Cerebellar cortex (tissue), 1 donor: Measurements from ENCODE around the gene CENPO.
A peak's percentile ranks its signal among the peaks of the same experiment; 100 is the strongest.
"Not testable (repeated sequence)": the region's sequence is repeated elsewhere in the genome, so short reads cannot be mapped to it uniquely, and the experiment has no call there.

ENCODE experiments used
- DNase-seq: peaks from one replicate; pipeline ENCODE4 v3.0.0-alpha.2; 2015; ENCODE audit warnings: low spot score

Gene CENPO

GRCh38 chr2:24824966-24825882 lies 32.0 kb downstream of the CENPO start:
- DNase-seq: no peak

GRCh38 chr2:24825883-24826772 lies 32.9 kb downstream of the CENPO start:
- no peak for DNase-seq

GRCh38 chr2:24826773-24827145 lies 33.5 kb downstream of the CENPO start:
- DNase-seq: no peak

- peak; percentile 96 for DNase-seq
Observed at GRCh38 chr2:24827321-24828237, 34.4 kb downstream of the CENPO start.

DNA sequence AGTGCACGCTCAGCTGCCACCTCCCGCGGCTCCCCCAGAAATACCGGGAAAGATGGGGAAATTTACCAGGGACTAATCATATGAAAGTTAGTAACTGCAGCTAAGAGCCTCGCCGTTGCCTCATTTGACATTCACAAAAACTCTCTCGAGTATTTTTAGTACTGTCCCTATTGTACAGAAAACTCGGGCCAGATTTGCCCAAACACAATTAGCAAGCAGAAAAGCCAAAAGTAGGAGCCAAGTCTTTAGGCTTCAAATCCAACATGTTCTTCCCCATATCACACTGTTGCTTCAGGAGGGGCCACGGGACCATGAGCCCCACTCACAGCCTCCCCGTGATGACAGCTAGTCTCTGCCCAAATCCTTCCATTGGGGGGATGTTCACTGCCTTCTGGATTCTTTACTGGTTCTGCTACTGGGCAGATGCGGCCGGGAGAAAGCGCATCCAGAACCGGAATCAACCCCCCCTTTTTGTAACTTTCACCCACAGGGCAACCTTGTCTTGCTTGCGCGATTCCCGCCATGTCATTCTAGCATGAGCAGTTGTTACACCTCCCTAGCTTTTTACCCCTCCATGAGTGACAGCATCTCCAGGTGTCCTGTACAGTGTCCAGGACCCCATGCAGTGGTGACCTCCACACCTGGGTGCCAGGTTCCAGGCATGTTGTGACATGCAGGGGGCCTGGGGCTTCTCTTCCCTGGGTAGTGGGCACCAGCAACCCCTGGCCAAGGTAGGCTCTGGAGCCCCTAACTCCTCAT lies 35.2 kb downstream of the CENPO start:
- DNase-seq: peak; percentile 21

DNA sequence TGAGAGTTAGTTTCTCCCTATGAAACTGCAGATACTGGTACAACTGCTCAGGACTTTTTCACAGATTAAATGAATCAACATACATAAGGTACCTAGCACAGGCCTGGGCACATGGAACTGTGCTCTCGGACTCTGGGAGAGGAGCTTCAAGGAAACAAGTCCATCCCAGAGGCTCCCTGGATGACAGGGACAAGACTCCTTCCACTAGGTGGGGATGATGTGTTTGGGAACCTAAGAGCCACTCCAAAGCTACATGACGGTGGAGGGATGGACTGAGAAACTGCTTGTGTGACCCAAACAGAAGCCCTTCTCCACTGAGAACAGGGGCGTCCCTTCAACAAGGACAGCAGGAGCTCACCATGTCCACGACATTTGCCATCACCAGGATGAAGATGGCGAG lies 37.1 kb downstream of the CENPO start:
- DNase-seq: peak; percentile 48

- DNase-seq: no peak
Observed at GRCh38 chr2:24830786-24831185, 37.6 kb downstream of the CENPO start.

- DNase-seq: no peak
Observed at GRCh38 chr2:24831221-24832072, 38.2 kb downstream of the CENPO start.

DNA sequence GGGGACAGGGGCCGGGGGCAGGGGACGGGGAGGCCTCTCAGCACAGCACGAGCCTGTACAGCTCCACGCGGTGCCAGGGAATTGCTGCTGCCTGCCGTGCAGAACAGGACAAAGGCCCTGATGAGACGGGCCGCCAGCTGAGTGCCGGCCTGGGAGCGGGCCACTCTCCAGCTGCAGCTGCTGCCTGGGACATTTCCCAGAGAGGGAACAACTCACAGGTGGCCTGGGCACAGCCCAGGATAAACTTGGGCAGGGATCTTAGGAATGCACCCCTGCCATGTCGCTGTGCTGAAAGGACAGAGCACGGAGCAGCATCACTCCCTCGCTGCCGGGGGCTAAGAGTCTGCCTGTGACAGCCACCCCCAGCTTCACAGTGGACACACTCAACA lies 38.8 kb downstream of the CENPO start:
- no peak for DNase-seq

DNA sequence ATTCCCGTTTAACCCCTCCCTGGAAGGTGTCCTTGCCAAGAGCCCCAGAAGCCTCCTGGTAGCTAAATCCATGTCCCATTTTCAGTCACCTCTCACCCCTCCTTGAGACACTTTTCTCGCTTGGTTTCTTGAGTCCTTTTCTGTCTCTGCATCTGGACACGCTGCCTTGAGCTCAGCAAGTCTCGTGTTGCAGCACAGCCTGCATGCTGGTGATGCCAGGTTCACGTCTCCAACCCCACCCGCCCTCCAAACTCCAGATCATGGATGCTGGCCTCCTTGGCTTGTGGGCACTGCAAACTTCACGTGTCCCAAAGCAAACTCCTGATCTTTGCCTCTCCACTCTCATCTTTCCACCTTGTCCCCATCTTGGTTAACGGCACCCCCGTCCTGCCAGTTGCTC lies 39.3 kb downstream of the CENPO start:
- no peak for DNase-seq

DNA sequence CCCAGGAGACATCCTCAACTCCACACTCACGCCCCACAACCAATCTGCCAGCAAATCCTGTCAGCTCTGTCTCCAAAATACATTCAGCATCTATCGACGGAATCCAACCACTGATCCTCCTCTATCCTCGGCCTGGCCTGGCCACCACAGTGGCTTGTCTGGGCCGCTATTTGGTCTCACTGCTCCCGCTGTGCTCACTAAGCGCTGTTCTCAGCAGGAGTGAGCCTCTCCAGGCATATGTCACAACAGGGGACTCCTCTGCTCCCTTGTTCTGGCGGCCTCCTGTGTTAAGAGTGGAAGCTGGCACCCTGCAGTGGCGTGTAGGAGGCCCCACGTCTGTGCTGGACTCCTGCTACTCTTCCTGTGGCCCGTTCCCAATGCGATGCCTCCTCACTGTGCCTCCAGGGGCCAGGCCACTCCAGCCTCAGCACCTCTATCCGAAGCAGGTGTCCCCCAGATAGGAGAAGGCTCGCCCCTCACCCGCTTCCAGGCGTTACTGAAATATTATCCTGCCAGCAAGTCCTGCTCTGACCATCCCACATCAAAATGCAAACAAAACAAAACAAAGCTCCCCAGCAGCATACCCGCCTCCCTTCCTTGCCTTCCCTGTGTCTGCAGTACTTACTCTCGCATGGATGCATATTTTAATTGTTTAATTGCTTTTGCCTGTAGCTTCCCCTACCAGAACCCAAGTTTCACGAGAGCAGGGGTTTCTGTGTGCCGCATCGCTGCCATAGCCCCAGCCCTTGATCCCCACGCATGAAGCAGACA lies 39.9 kb downstream of the CENPO start:
- DNase-seq: no peak

DNA sequence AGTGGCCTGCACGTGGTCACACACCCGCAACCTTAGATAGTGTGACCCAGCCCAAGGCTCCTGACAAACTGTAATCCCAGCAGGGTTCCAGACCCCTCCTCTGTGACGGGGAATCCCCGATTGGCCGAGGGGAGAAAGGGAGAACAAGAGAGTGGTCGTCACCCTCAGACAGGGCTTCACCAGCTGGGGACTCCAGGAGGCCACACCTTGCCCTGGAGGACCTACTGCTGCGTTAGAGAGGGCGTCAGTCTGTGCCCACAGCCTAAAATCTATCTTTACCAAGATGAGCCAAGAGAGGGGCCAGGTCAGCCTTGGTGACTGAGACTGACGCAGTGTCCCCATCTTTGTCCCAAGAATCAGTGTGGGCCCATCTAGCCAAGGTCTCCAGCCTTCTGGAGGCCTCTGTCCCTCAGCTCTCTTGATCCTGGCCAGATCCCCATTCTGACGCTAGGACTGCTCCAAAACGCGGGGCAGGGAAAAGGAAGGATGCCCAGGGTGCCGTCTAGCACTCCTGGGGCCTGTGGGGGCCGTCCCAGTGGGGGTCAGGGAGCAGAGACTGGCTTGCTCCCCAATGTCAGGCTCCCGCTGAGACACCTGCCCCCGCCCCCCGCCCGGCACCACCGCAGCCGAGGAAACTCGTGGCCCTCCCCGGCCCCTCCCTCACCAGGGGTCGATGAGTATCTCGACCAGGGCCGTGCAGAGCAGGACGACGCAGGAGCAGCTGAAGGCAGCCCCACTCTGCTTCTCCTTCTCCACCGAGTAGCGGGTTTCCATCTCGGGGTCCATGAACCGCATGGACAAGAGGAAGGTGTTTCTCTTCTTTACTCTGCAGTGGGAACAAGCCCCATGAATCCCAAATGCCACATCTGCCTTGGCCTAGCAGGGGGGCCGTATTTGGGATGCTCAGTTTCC lies 40.9 kb downstream of the CENPO start:
- no peak for DNase-seq

DNA sequence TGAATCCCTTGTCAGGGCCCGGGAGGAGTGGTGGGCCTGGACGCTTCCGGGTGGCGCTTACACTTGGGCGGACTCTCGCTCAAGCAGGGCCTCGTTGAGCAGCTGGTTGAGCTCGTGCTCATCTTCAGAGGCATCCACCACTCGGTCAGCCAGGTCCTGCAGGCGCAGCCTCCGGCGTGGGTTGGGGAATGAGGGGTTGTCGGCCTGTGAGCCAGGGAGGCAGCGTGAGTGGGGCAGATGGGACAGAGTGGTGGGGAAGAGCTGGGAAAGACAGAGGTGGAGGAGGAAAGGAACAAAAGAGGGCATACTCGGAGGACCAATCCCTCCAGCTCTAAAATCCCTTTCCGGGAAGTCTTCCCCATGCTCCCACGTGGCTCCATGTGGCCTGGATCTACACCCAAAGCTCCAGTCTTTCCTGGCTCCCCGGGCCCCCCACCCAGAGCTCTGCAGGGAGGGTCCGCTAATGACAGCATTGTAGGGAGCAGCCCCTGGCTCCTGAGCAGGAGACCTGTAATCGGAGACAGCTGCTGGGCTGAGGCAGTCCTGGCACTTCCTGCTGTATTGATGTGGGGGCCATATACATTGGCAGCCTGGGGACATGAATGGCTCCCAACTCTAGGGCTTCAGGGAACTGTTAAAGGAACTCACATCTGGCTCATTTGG lies 41.6 kb downstream of the CENPO start:
- DNase-seq: no peak

DNA sequence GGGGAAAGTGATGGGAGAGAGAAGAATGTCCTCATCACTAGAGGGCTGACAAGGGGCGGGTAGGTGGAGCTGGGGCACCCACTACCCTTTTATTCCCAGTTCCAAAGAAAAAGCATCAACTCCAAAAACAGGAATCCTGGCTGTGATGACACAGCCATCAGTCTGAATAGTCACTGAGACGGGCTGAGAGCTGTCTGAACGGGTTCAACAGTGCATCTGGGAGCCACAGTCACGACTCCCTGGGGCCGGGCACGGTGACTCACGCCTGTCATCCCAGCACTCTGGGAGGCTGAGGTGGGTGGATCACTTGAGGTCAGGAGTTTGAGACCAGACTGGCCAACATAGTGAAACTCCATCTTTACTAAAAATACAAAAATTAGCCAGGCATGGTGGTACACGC lies 42.2 kb downstream of the CENPO start:
- DNase-seq: not testable (repeated sequence)

DNA sequence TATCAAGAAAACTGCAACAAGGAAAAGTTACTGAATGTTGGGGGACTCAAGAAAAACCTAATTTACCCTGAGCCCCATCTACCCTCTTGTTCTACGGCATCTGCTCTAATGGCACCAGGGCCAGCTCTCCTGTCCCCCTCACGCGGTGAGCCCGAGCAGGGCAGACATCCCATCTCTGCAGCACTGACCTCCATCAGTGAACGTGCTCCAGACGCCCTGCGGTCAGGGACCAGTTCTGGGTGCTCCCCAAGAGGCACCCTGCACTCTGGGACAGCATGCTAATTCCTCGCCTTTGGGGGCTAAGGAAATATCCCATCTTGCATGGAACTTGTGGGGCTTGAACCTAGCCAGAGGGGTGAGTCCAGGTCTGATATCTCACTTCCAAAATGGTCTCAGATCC lies 43.0 kb downstream of the CENPO start:
- DNase-seq: no peak

DNA sequence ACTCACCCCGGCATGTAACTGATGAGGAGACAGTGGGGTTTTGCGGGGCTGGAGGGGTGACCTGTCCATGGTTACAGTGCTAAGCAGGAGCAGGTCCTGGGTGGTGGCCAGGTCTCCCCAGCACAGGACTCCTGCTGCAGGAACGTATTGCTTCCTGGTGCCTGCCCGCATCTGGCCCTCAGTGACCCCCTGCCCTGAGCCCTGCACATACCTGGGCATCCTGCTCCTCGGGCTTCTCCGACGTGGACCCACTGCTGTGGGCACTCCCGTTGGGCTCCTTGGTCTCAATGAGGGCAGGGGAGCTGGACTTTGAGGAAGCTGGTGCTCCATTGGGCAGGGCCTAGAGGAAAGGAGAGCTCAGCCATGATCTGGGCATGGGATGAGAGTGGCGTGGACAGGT lies 43.5 kb downstream of the CENPO start:
- no peak for DNase-seq

DNA sequence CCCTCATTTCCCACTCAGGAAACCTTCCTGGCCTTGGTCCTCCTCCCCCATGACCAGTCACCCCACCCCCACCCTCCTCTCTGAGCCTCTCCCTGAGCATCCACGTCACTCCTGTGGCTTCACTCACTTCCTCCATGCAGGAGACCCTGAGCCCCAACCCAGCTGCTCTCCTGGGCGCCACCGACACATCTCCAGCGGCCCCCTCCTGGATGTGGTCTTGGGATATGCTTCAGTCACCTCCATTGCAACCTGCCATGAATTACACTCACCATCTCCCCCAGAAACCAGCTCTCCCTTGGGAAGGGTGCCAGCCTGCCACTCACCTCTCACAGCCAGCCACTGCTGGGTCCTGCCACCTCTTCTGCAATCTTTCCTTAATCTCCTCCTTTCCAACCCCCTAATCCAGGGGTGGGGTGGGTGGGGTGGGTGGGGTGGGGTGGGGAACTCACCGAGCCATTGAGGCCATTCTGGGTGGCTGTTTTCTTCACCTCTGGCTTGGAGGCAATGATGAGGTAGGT lies 44.8 kb downstream of the CENPO start:
- no peak for DNase-seq

- no peak for DNase-seq
Observed at GRCh38 chr2:24838541-24838940, 45.3 kb downstream of the CENPO start.
